ENCODE data around the gene SNX30.

The SNX30 gene

DNA sequence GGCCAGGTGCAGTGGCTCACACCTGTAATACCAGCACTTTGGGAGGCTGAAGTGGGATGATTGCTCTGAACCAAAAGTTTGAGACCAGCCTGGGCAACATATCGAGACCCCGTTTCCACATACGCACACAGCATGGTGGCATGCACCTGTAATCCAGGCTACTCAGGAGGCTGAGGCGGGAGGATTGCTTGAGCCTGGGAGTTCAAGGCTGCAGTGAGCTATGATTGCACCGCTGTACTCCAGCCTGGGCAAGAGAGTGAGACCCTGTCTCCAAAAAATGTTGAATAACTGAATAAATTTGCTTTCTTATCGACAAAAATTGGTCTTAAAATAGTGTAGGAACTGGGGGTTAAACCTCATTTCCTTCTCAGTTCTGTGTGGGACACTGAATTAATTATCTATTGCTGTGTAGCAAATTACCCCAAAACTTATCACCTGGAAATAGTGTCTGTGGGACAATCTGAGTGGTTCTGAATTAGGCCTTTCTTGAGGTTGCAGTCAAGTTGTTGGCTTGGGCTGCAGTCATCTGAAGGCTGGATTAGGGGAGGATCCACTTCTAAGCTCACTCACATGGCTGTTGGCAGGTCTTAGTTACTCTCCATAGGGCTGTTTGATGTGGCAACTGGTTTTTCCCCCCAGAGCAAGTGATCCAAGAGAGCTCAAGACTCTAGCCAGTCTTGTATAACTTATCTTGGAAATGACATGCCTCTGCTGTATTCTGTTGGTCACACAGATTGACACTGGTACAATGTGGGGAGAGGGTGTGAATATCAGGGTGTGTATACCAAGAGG lies 2.0 kb downstream of the SNX30 start:
- no peak for DNase-seq

DNA sequence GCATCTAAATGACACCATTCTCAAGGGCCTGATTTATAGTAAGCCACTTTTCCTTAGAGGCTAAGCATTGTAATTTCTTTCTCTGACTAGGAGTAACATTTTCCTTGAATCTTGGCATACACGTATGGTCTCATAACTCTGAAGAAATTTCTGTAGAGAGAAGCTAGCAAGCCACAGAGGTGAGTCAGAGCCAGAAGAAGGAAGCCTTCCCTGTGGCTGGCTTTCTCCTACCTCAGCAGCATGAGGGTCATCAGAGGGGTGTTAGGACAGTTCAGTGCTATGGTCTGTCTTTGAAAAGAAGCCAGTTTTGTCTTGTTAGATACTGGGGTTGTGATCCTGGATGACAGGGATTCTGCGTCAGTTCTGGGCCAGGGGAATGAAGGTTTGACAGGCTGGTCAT lies 3.2 kb downstream of the SNX30 start:
- DNase-seq = peak; percentile 55

DNA sequence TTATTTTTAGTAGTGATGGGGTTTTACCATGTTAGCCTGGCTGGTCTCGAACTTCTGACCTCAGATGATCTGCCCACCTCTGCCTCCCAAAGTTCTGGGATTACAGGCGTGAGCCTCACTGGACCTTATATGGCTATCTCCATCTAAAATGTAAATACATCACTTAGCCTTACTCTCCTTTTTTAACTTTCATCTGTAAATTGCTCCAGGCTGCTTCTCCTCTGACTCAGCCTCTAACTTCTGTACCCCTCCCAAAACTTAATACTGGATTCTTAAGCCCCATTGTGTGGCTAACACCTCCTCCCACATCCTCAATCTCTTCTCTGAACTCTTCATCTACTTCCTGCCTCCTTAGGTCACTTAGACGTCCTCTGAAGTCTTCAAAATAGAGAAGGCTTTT lies 4.0 kb downstream of the SNX30 start:
- DNase-seq = peak; percentile 86

DNA sequence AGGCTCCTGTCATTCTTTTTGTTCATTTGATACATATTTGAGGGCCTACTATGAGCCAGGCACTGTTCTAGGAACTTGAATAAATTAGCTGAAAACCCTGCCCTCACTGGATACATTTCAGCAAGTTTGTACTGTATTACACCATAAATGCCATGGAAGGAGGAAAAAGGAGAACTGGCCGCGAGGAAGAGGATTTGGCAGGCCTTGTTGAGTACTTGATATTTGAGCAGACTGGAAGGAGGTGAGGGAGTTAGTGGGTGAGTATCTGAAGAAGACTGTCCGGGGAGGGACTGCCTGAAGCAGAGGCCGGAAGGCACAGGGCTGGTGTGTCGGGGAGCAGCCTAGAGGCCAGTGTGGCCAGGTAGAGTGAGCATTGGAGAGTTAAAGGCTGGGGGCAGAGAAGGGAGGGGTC lies 4.5 kb downstream of the SNX30 start:
- DNase-seq = no peak

DNA sequence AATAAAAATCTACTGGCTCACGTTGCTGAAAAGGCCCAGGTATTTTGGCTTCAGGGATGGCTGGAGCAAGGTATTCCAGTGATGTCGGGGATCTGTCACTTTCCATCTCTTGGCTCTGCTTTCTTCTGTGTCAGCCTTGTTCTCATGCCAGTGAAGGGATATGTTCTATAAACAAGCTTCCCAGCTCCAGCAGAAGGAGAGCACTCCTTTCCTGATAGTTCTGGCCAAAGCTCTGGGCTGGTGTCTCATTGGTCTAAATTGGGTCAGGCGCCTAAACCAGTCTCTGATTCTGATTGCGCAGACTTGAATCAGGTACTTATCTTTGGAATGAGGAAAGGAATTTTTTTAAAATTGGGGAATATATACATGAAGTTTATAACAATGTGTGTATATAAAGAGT lies 5.1 kb downstream of the SNX30 start:
- DNase-seq = no peak

DNA sequence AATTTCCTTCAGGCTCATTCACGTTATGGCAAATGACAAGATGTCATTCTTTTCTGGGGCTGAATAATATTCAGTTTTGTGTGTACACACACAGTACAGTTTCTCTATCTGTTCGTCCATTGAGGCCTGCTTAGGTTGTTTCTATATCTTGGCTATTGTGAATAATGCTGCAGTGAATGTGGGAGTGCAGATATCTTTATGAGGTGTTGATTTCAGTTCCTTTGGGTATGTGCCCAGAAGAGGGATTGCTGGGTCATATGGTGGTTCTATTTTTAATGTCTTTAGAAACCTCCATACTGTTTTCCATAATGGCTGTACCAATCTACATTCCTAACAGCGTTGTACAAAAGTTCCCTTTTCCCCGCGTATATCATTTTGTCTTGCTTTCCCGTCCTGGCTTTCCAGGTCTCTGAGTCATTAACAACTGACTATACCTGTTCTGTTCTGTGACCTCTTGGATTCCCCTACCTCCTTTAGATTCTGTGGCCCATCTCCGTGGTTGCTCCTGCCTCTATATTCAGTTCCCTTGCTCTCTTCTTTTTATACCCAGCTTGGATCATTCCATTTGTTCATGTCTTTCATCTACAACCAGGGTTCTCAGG lies 6.8 kb downstream of the SNX30 start:
- no peak for DNase-seq

DNA sequence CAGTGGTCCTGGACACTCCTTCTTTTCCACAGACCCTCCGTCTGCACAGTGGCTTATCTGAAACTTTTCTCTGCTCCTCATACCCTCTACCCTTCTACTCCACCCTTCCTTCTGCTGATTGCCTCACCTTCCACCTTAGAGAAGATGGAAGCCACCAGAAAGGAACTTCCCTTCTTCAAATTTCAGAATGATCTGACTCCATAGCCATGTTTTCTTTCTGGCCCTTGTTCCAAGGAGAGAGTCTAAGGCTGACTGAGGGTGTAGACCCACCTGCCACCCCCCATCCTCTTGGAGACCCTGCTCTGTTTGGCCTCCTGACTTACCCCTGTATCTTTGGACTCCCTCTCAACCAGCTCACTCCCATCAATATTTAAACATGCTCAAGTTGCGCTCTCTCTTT lies 7.4 kb downstream of the SNX30 start:
- DNase-seq = no peak

DNA sequence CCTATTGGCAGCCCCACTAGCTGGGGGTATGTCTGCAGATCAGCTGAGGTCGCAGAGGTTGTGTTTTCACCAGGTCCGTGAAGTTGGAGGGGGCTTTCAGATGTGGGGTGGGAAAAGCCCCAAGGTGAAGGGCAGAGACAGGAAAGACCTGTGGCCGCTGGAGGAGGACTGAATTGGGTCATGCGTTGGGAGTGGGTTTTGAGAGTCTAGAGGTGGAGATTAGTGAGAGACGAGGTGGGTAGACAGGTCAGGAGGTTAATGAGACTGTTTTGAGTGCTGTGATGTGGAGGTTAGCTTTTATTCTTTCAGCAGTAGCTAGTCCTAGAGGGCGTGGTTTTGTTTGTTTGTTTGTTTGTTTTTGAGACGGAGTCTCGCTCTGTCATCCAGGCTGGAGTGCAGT lies 10.3 kb downstream of the SNX30 start:
- no peak for DNase-seq

DNA sequence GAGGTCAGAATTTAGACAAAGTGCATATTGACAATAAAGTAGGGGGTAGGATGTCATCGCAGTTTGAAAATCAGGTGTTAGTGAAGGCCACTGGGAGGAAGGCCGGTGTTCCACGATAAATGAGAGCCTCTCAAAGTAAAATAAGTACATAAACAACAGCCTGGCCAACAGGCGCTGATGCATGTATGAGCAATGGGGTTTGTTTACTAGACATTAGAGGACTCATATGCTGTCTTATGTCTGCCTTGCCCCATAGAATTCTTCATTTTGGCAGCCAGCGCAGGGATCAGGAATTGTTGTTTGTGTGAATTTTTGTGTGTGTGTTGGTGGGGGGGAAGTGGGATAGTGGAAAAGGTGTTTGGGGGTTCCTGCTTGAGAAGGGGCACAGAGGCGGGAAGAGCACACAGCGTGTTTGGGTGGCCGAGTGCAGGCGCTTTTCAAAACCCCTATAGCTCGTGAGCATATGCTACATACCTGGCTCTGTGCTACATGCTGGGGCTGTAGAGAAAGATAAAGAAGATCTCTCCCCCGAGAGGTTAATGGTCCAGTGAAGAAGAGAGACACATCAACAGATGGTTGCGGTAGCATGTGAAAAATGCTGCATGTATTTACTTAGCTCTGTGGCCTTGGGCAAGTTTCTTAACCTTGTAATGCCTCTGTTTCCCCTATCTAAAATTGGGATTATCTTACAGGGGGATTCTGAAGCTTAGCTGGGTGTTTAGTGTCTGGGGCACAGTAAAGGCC lies 11.5 kb downstream of the SNX30 start:
- DNase-seq = no peak

DNA sequence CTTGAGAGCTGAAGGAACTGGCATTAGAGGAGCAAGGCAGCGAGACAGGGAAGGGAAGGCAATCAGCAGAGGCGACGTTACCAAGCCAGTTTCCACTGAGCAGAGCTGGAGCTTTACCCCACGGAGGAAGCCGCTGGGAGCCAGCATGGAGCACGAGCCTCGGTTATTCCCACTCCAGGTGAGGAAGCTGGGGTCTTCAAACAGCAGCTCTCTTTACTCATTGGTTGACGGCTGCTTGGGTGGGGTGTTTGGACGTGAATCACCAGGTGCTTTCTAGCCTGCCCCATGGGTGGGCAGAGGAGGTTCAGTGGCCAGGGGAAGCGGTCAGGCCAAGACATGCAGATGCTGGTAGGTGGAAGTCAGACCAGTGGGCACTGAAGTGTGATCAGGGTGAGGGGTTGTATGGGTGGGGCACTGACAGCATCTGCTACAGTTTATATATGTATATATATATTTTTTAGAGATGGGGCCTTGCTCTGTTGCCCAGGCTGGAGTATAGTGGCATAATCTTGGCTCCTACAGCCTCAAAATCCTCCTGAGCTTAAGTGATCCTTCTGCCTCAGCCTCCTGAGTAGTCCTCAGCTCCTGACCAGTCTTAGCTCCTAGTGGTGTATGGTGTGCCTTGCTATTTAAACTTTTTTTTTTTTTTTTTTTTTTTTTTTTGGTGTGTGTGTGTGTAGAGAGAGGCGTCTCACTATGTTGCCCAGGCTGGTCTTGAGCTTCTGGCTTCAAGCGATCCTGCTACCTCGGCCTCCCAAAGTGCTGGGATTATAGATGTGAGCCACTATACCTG lies 12.4 kb downstream of the SNX30 start:
- no peak for DNase-seq

DNA sequence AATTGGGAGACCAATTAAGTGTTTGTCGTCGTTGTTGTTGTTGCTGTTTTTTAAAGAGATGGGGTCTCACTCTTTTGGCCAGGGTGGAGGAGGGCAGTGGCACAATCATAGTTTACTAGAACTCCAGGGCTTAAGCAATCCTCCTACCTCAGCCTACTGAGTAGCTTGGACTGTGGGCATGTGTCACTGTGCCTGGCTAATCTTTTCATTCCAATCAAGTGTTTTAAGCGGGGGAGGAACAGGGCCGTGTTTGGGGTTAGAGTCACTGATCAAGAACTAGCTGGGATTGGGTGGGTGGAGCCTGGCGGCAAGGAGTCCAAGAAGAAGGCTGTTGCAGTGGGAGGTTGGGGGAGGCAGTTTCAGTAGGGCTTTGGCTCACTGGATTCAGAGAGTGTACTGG lies 13.8 kb downstream of the SNX30 start:
- no peak for DNase-seq

DNA sequence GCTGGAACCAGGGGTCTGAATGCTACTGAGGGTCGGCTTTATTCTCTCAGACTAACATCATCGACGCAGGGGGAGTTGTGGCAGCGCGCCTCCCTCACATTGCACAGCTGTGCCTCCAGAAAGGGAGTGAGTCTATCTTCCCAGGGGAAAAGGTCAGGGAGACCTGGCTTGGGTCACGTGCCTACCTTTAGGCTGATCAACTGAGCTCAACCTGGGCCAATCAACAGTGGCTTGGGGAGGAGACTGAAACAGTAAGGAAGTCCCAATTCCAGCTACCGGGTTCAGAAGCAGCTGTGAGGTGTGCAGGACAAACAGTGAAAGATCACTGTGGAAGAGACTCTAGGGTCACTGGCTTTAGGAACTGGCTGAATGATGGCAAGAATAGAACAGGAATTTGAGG lies 14.3 kb downstream of the SNX30 start:
- no peak for DNase-seq

DNA sequence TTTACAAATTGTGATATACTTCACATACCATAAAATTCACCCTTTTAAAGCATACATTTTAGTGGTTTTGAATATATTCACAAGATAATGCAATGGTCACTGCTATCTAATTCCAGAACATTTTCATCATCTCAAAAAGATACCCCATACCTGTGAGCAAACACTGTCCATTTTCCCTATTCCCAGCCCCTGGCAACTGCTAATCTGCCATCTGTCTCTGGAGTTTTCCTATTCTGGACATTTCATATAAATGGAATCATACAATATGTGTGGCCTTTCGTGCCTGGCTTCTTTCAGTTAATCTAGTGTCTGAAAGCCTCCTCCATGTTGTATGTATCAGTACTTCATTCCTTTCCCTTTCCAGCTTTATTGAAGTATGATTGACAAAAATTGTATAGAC lies 14.7 kb downstream of the SNX30 start:
- DNase-seq = no peak

DNA sequence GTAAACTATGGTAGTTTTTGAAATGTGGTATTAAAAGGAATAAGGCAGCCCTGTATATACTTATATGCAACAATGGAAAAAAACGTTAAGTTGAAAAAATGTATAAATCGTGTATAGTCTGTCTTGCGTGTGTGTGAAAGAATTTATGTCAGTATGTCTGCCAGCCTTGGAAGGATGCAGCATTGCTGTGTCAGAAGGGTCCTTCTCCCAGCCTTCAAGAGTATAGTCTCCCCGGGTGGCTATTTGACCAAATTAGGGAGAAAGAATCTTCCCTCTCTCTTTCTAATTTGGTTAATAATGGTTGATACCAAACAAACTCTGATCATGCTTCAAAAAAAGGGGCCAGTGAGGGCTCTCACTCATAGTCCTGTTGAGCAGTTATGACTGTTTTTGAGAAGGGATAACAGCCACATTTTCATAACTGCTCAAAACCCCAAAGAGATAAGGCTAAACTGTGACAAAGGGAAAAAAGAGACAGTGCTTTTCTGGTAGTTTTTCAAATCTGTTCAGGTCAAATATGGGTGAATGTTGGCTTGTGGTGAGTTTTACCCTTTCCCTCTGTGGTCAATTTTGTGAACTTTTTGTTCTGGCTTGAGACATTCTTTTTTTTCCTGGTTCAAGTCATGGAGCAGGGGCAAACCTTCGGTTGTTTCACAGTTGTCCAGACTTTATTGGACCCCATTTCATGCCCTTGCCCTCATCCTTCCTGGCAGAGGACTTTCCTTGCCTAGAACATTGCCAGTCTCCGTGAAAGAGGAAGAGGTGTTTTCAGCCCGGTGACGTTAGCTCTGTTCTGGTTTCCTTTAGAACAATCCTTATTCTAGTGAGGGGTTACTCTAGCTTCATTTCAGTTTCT lies 21.0 kb downstream of the SNX30 start:
- peak; percentile 28 for DNase-seq

DNA sequence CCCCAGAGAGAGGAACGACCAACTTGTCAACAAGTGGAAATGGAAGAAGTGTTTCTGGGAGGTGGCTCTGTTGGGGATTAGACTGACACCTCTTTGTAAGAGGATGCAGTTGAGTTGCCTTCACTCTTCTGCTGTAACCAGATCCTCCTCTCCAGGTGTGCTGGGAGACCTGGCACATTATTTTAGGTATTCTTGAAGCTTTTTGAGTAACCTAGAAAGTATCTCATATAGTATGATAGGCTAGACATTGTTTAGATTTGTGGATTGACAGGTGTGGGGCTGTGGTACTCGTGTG lies 21.6 kb downstream of the SNX30 start:
- no peak for DNase-seq

DNA sequence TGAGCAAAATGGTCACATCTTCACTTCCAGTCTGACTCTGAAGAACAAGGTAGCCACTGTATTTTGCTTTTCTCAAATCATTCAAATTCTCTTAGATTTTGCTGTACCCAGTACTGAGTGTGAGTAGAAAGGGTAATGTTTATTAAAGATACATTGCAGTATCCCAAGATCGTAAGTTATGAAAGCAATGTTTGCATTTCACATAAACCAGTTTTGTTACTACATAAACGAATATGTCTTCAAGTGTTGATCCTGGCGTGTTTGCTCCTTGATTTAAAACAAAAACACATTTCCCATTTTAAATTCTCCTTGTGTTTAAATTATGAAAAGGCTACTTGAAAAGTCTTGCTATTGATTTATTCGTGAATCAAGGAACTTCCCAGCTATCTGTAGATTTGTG lies 22.0 kb downstream of the SNX30 start:
- DNase-seq = no peak

DNA sequence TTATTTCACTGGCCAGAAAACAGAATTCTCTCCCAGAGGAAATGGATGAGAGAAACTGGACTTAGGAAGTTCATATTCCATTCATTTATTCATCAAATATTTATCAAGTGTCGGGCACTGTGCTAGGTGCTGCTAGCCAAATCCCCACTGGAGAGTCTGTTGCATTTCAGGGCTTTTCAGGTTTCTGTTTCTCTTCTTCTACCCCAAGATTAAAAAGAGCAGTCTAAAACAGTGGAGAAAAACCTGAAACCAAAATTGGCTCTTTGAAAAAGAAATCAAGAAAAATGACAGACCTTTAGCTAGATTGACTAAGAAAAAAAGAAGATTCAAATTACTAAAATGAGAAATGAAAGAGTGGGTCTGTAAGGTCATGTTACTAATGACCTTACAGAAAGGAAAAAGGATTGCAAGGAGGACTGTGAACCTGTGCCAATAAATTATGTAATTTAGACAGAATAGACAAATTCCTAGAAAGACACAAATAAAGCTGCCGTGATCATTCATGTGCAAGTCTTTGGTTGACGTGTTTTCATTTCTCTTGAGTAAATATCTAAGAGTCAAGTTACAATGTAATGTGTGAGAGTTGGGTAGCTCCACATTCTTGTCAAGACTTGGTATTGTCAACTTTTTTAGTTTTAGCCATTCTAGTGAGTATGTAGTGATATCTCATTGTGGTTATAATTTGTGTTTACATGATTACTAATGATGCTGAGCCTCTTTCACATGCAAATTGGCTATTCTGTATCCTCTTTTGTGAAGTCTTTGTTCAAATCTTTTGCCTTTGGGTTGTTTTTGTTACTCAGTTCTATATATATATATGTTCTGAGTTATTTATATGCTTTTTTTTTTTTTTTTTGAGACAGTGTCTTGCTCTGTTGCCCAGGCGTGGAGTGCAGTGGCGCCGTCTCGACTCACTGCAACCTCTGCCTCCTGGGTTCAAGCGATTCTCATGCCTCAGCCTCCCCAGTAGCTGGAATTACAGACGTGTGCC lies 23.7 kb downstream of the SNX30 start:
- DNase-seq = no peak

DNA sequence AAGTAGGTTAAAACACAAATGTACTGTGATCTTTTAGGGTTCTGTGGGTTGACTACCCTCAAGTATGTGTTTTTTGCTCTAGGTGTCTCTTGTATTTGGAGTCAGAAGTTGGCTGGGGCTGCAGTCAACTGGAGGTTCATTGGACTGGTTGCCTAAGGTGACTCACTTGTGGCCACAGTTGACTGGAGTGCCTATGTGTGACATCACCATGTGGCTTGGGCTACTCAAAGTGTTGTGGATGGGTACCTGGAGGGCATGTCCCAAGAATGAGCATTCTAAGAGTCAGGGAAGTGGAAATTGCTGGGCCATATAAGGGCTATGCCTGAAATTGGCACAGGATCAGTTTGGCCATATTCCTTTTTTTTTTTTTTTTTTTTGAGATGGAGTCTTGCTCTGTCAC lies 27.4 kb downstream of the SNX30 start:
- peak; percentile 39 for DNase-seq

DNA sequence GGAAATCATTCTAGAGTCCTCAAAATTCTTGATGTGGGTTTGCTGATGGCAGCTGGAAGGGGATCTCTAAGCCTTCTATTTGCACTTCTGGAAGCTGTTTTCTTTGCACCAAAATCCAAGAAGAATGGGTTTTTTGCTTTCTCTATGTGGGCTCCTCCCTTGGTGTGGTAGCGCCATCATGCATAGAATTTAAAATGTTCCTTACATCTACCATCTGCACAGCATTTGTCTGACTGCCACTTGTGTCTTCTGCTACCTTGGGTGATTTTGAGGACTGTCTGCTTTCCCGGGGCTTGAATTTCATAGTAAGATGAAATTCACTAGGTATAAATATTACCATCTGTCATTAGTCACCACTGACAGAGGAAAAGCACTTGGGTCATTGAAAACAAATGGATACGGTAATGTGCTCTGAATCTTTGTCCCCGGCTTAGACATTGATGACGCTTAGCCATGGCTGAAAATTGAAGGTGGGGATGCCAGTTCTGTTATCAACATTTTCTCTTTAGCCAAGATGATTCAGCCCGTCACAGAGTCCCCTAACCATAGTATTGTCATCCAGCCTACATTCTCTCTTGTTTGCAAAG lies 30.0 kb downstream of the SNX30 start:
- DNase-seq = no peak

DNA sequence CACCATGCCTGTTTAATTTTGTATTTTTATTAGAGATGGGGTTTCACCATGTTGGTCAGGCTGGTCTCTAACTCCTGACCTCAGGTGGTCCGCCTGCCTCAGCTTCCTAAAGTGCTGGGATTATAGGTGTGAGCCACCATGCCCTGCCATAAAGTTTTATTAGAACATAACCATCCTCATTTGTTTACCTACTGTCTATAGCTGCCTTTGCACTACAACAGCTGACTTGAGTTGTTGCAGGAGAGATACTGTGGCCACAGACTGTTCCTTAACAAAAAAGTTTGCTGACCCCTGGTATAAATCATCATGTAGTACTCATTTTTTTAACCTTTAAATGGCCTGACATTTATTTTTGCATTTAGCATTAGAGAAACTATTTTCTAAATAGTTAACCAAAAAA lies 31.7 kb downstream of the SNX30 start:
- DNase-seq = no peak

DNA sequence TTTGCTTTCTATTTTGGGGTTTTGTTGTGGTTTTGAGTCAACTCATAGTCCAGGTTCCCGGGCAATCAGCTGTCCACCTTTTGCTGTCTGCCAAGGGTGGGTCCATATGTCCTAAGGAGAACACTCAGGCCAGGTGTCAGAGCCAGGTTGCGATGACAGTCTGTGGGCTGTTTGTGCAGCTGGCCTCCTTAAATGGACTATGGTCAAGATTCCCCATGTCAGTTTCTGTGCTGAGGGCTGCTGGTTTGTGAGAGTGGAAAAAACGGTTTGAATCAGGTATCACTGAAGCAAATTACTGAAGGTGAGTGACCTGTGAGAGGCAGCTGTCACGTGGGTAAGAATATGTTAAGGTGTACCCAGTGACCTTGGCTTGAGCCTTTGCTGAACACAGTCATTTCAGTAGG lies 33.0 kb downstream of the SNX30 start:
- DNase-seq = no peak
